PFSK-1 (cell line): ENCODE measurements around the gene FBXO47.

ENCODE experiments used
- FOXP2 ChIP-seq: optimal IDR thresholded peaks from 2 replicates; pipeline ENCODE3; 2011; ENCODE audit warnings: borderline replicate concordance, control low read depth, inconsistent platforms; ENCODE audit not compliant: insufficient read depth; ENCODE audit errors: extremely low read length, extremely low read depth
- POLR2AphosphoS5 ChIP-seq: IDR thresholded peaks from 2 replicates; pipeline ENCODE4 v1.6.1; 2012; ENCODE audit warnings: low read depth, mild to moderate bottlenecking, control low read depth, low read length, moderate library complexity
- REST ChIP-seq, 2 experiments: IDR thresholded peaks; 2 replicates each; pipeline versions ENCODE4 v1.6.1 to v1.8.0; 2011 to 2012; ENCODE audit warnings: low read depth in 2 of 2, low read length in 2 of 2, control low read depth in 1 of 2, inconsistent platforms in 1 of 2, mild to moderate bottlenecking in 1 of 2, moderate library complexity in 1 of 2; ENCODE audit not compliant: insufficient read depth in 1 of 2
- SIN3A ChIP-seq: IDR thresholded peaks from 2 replicates; pipeline ENCODE4 v1.6.1; 2012; ENCODE audit warnings: mild to moderate bottlenecking, low read length, moderate library complexity, borderline replicate concordance; ENCODE audit not compliant: insufficient read depth
- TAF1 ChIP-seq: IDR thresholded peaks from 2 replicates; pipeline ENCODE4 v1.6.1; 2012; ENCODE audit warnings: low read length, control low read depth, borderline replicate concordance; ENCODE audit not compliant: insufficient read depth

Gene FBXO47

GRCh38 chr17:38996660-38997337 is 29.6 kb upstream of the FBXO47 start:
- TF ChIP-seq SIN3A = no peak
- TF ChIP-seq TAF1 = no peak
- TF ChIP-seq REST (IDR thresholded peaks at IDR 0.05; ENCODE audit: insufficient read depth in 1 of 2, low read depth in 2 of 2, low read length in 2 of 2) = no peak
- no peak for TF ChIP-seq POLR2AphosphoS5
- no peak for TF ChIP-seq FOXP2

- TF ChIP-seq FOXP2 (no peak), REST (IDR thresholded peaks at IDR 0.05; ENCODE audit: insufficient read depth in 1 of 2, low read depth in 2 of 2, low read length in 2 of 2) (no peak), POLR2AphosphoS5 (no peak), TAF1 (no peak), SIN3A (no peak)
These were observed 26.8 kb upstream of the FBXO47 start for GRCh38 chr17:38994026-38994425.

GRCh38 chr17:38984666-38985065 is 17.5 kb upstream of the FBXO47 start:
- TF ChIP-seq TAF1 (no peak), FOXP2 (no peak), SIN3A (no peak), POLR2AphosphoS5 (no peak), REST (IDR thresholded peaks at IDR 0.05; ENCODE audit: insufficient read depth in 1 of 2, low read depth in 2 of 2, low read length in 2 of 2) (no peak)

GRCh38 chr17:38982858-38983746 is 15.9 kb upstream of the FBXO47 start:
- TF ChIP-seq TAF1 = no peak
- TF ChIP-seq SIN3A = no peak
- no peak for TF ChIP-seq POLR2AphosphoS5

- TF ChIP-seq FOXP2 (no peak), POLR2AphosphoS5 (no peak), REST (IDR thresholded peaks at IDR 0.05; ENCODE audit: insufficient read depth in 1 of 2, low read depth in 2 of 2, low read length in 2 of 2) (no peak), TAF1 (no peak), SIN3A (no peak)
These were observed 14.4 kb upstream of the FBXO47 start for GRCh38 chr17:38981636-38982035.
